GM21423 (cell line): ENCODE results near the gene ATP1B1.

ENCODE experiments used
- ATAC-seq: cut with Tn5 transposase; IDR thresholded peaks from one replicate; pipeline ENCODE4 v1.9.1; 2021; ENCODE audit warnings: mild to moderate bottlenecking, moderate library complexity; ENCODE audit not compliant: unreplicated experiment

The ATP1B1 gene

DNA sequence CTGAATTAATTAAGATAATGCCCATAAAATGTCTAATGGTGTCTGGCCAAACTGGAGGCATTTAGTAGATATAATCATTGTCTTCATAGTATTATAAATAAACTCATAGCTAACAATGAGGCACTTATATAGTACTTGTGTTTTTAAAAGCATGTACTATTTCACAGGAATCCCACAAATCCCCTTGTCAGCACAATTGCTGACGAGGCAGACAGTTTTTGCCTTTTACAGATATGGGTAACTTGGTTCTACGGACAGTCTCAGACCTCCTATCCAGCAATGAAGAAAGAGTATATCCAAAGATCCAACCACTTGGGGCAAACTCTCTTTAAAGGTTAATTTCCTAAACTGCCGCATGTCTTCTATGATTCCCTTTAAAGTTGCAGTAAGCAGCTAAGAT, 73.7 kb downstream of the ATP1B1 start:
- ATAC-seq, result no peak
